Lower leg skin (tissue), 3 donors: ENCODE results near the gene SMCO2.

Experiments
- CTCF ChIP-seq, 3 donors: fragments of 450-650 bp; IDR thresholded peaks; one replicate each; pipeline ENCODE4 v1.5.1; 2016; ENCODE audit warnings: antibody characterized with exemption in 3 of 3, mild to moderate bottlenecking in 3 of 3, moderate library complexity in 2 of 3
- POLR2A ChIP-seq, 2 donors: fragments of 450-650 bp; IDR thresholded peaks; one replicate each; pipeline ENCODE4 v1.6.1; 2016 to 2017; ENCODE audit warnings: antibody characterized with exemption in 2 of 2, mild to moderate bottlenecking in 1 of 2, moderate library complexity in 1 of 2

GRCh38 chr12:27464220-27464554 is 17.7 kb downstream of the SMCO2 start:
- TF ChIP-seq CTCF (IDR thresholded peaks at IDR 0.05): no peak
- TF ChIP-seq POLR2A (IDR thresholded peaks at IDR 0.05): no peak
